Measurements from ENCODE around the gene SLC2A14.
"Not testable (repeated sequence)": the region's sequence is repeated elsewhere in the genome, so short reads cannot be mapped to it uniquely, and the experiment has no call there.

Gene SLC2A14

GRCh38 chr12:7833831-7834230 lies 38.9 kb downstream of the SLC2A14 start:
- Histone ChIP-seq H3K9ac (no peak overlapping the region), H3K4me1 (no peaks in the 10 kb centered on the region), H3K4me2 (ENCODE audit: low read length) (no peak overlapping the region), H3K27ac (no peak overlapping the region), H3K9me3 (ENCODE audit: control insufficient read depth, low read length) (no peaks in the 10 kb centered on the region), H3K36me3 (ENCODE audit: control insufficient read depth, insufficient read depth, low read length) (no peaks in the 10 kb centered on the region), H3K4me3 (ENCODE audit: low read depth, low read length) (no peak overlapping the region), H2AFZ (no peak overlapping the region), H3K27me3 (ENCODE audit: control insufficient read depth, insufficient read depth, low read length) (no peaks in the 10 kb centered on the region), H3K79me2 (no peaks in the 10 kb centered on the region)
- no peak for TF ChIP-seq CTCF (IDR thresholded peaks at IDR 0.05)

GRCh38 chr12:7833201-7833600 lies 39.5 kb downstream of the SLC2A14 start:
- H2AFZ ChIP-seq; H3K27ac ChIP-seq; H3K27me3 ChIP-seq (ENCODE audit: control insufficient read depth, insufficient read depth, low read length); H3K4me3 ChIP-seq (ENCODE audit: low read depth, low read length); H3K4me1 ChIP-seq; H3K9ac ChIP-seq; H3K4me2 ChIP-seq (ENCODE audit: low read length); H3K9me3 ChIP-seq (ENCODE audit: control insufficient read depth, low read length); H3K79me2 ChIP-seq; H3K36me3 ChIP-seq (ENCODE audit: control insufficient read depth, insufficient read depth, low read length): not testable (repeated sequence)

- Histone ChIP-seq H3K27me3 (ENCODE audit: control insufficient read depth, insufficient read depth, low read length) (no peaks in the 10 kb centered on the region), H3K9ac (no peak overlapping the region), H2AFZ (no peak overlapping the region), H3K79me2 (no peaks in the 10 kb centered on the region), H3K4me1 (no peaks in the 10 kb centered on the region), H3K9me3 (ENCODE audit: control insufficient read depth, low read length) (no peaks in the 10 kb centered on the region), H3K36me3 (ENCODE audit: control insufficient read depth, insufficient read depth, low read length) (no peaks in the 10 kb centered on the region), H3K4me3 (ENCODE audit: low read depth, low read length) (no peak overlapping the region), H3K27ac (no peak overlapping the region), H3K4me2 (ENCODE audit: low read length) (no peak overlapping the region)
- TF ChIP-seq CTCF (IDR thresholded peaks at IDR 0.05), result no peak
These were observed 40.5 kb downstream of the SLC2A14 start for GRCh38 chr12:7832059-7832696.

- not testable (repeated sequence) for H3K27me3 ChIP-seq (ENCODE audit: control insufficient read depth, insufficient read depth, low read length)
These were observed 43.0 kb downstream of the SLC2A14 start for GRCh38 chr12:7829737-7830136.

GRCh38 chr12:7825754-7826153 lies 47.0 kb downstream of the SLC2A14 start:
- H3K9ac ChIP-seq; H3K4me1 ChIP-seq; H3K4me2 ChIP-seq (ENCODE audit: low read length); H3K9me3 ChIP-seq (ENCODE audit: control insufficient read depth, low read length); H3K27ac ChIP-seq; H3K4me3 ChIP-seq (ENCODE audit: low read depth, low read length); H2AFZ ChIP-seq; H3K36me3 ChIP-seq (ENCODE audit: control insufficient read depth, insufficient read depth, low read length); H3K79me2 ChIP-seq; H3K27me3 ChIP-seq (ENCODE audit: control insufficient read depth, insufficient read depth, low read length): not testable (repeated sequence)

More at GRCh38 chr12:7829737-7830136, 43.0 kb downstream of the SLC2A14 start:
- H3K4me2 ChIP-seq (ENCODE audit: low read length); H3K9me3 ChIP-seq (ENCODE audit: control insufficient read depth, low read length); H3K9ac ChIP-seq; H3K36me3 ChIP-seq (ENCODE audit: control insufficient read depth, insufficient read depth, low read length); H2AFZ ChIP-seq; H3K4me1 ChIP-seq; H3K4me3 ChIP-seq (ENCODE audit: low read depth, low read length); H3K27ac ChIP-seq; H3K79me2 ChIP-seq: not testable (repeated sequence)

- H3K4me3 ChIP-seq (ENCODE audit: low read depth, low read length), result no peak overlapping the region
- no peak overlapping the region for H3K4me2 ChIP-seq (ENCODE audit: low read length)
- H3K4me1 ChIP-seq, result no peaks in the 10 kb centered on the region
- H3K36me3 ChIP-seq (ENCODE audit: control insufficient read depth, insufficient read depth, low read length), result no peaks in the 10 kb centered on the region
- no peaks in the 10 kb centered on the region for H3K27me3 ChIP-seq (ENCODE audit: control insufficient read depth, insufficient read depth, low read length)
- no peak overlapping the region for H3K27ac ChIP-seq
- peak; percentile 59 for TF ChIP-seq CTCF (IDR thresholded peaks at IDR 0.05)
- no peaks in the 10 kb centered on the region for H3K79me2 ChIP-seq
- no peak overlapping the region for H3K9ac ChIP-seq
- H2AFZ ChIP-seq, result no peak overlapping the region
- H3K9me3 ChIP-seq (ENCODE audit: control insufficient read depth, low read length), result no peaks in the 10 kb centered on the region
These were observed 65.7 kb downstream of the SLC2A14 start for GRCh38 chr12:7806863-7807487.

- H2AFZ ChIP-seq; H3K36me3 ChIP-seq (ENCODE audit: control insufficient read depth, insufficient read depth, low read length); H3K27me3 ChIP-seq (ENCODE audit: control insufficient read depth, insufficient read depth, low read length); H3K27ac ChIP-seq; H3K4me1 ChIP-seq; H3K9ac ChIP-seq; H3K79me2 ChIP-seq; H3K9me3 ChIP-seq (ENCODE audit: control insufficient read depth, low read length); H3K4me2 ChIP-seq (ENCODE audit: low read length); H3K4me3 ChIP-seq (ENCODE audit: low read depth, low read length): not testable (repeated sequence)
These were observed 66.4 kb downstream of the SLC2A14 start for GRCh38 chr12:7806319-7806718.

Measured in parathyroid adenoma (tissue), 2 donors.